NCI-H82 (cell line): ENCODE data around the gene KLF2.
A peak's percentile ranks its signal among the peaks of the same experiment; 100 is the strongest.
"Not testable (repeated sequence)": the region's sequence is repeated elsewhere in the genome, so short reads cannot be mapped to it uniquely, and the experiment has no call there.

Experiments used
- DNase-seq: peaks from one replicate; lab custom pipeline; 2025; lab: John Stamatoyannopoulos, UW

The KLF2 gene

GRCh38 chr19:16324384-16325160, at the start of gene KLF2:
Gene KLF2 (plus strand): TSS chr19:16324826. CDS start chr19:16324924, 98 bp downstream.
- peak; percentile 69 for DNase-seq

- DNase-seq, result no peak
Observed at GRCh38 chr19:16280306-16280705, 44.3 kb upstream of the KLF2 start.

- no peak for DNase-seq
Observed at GRCh38 chr19:16281743-16282142, 42.9 kb upstream of the KLF2 start.

GRCh38 chr19:16283210-16284061, 41.2 kb upstream of the KLF2 start:
- no peak for DNase-seq

GRCh38 chr19:16284505-16284904, 40.1 kb upstream of the KLF2 start:
- no peak for DNase-seq

- not testable (repeated sequence) for DNase-seq
Observed at GRCh38 chr19:16285079-16285478, 39.5 kb upstream of the KLF2 start.

GRCh38 chr19:16285769-16286498, 38.7 kb upstream of the KLF2 start:
- DNase-seq, result no peak

- DNase-seq, result no peak
Observed at GRCh38 chr19:16288544-16288943, 36.1 kb upstream of the KLF2 start.

GRCh38 chr19:16289594-16289993, 35.0 kb upstream of the KLF2 start:
- no peak for DNase-seq

- no peak for DNase-seq
Observed at GRCh38 chr19:16290692-16291091, 33.9 kb upstream of the KLF2 start.

GRCh38 chr19:16293118-16294091, 31.2 kb upstream of the KLF2 start:
- DNase-seq, result no peak

- no peak for DNase-seq
Observed at GRCh38 chr19:16295057-16295456, 29.6 kb upstream of the KLF2 start.

GRCh38 chr19:16296713-16297112, 27.9 kb upstream of the KLF2 start:
- DNase-seq, result no peak

- DNase-seq, result no peak
Observed at GRCh38 chr19:16297575-16298178, 26.9 kb upstream of the KLF2 start.

- DNase-seq, result no peak
Observed at GRCh38 chr19:16298334-16298733, 26.3 kb upstream of the KLF2 start.

- DNase-seq, result no peak
Observed at GRCh38 chr19:16301999-16302694, 22.5 kb upstream of the KLF2 start.

GRCh38 chr19:16303755-16304154, 20.9 kb upstream of the KLF2 start:
- no peak for DNase-seq

- DNase-seq, result not testable (repeated sequence)
Observed at GRCh38 chr19:16304511-16304910, 20.1 kb upstream of the KLF2 start.

GRCh38 chr19:16305060-16305459, 19.6 kb upstream of the KLF2 start:
- DNase-seq, result not testable (repeated sequence)

GRCh38 chr19:16306728-16307402, 17.8 kb upstream of the KLF2 start:
- no peak for DNase-seq
